NB4 (cell line): ENCODE measurements around the gene PAX8.

Source experiments
- MYC ChIP-seq: IDR thresholded peaks from 2 replicates; pipeline ENCODE4 v1.6.1; 2011; ENCODE audit warnings: low read depth, low read length
- POLR2A ChIP-seq: IDR thresholded peaks from 2 replicates; pipeline ENCODE4 v1.6.1; 2011; ENCODE audit warnings: mild to moderate bottlenecking; ENCODE audit not compliant: insufficient read length; ENCODE audit errors: extremely low read depth
- TF ChIP-seq, protein P1 (sequence below): IDR thresholded peaks from one replicate; pipeline ENCODE4 v1.5.1; 2012; ENCODE audit warnings: low read depth, low read length

GRCh38 chr2:113234721-113235346 lies 43.9 kb downstream of the PAX8 start:
- TF ChIP-seq, protein P1, sequence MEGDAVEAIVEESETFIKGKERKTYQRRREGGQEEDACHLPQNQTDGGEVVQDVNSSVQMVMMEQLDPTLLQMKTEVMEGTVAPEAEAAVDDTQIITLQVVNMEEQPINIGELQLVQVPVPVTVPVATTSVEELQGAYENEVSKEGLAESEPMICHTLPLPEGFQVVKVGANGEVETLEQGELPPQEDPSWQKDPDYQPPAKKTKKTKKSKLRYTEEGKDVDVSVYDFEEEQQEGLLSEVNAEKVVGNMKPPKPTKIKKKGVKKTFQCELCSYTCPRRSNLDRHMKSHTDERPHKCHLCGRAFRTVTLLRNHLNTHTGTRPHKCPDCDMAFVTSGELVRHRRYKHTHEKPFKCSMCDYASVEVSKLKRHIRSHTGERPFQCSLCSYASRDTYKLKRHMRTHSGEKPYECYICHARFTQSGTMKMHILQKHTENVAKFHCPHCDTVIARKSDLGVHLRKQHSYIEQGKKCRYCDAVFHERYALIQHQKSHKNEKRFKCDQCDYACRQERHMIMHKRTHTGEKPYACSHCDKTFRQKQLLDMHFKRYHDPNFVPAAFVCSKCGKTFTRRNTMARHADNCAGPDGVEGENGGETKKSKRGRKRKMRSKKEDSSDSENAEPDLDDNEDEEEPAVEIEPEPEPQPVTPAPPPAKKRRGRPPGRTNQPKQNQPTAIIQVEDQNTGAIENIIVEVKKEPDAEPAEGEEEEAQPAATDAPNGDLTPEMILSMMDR, result no peak
- TF ChIP-seq POLR2A, result no peak
- TF ChIP-seq MYC, result no peak
